H1 (cell line): Measurements from ENCODE around the gene THOC5. TPM values are rescaled to one million over a fixed set of nuclear protein-coding genes. Genes with fewer than 3 reads are reported as not detected.

Experiments used
- CTCF ChIA-PET: fragments of 300-600 bp; sonication (Branson Sonifier 250); formaldehyde crosslinking; loops from one replicate; lab custom pipeline; 2021; ENCODE audit not compliant: partially characterized antibody; lab: Charles Lee
- POLR2A ChIA-PET: fragments of 300-600 bp; sonication (Branson Sonifier 250); formaldehyde crosslinking; loops from one replicate; lab custom pipeline; 2021; ENCODE audit warnings: inconsistent platforms; ENCODE audit not compliant: partially characterized antibody; lab: Charles Lee
- DNase-seq, 2 experiments: peaks; one replicate each; pipeline versions ENCODE4 v3.0.0 to v3.0.0-alpha.2; 2010 to 2022; ENCODE audit warnings: low spot score in 2 of 2, low read depth in 1 of 2, mixed read lengths in 1 of 2
- FAIRE-seq: peaks from 2 replicates; lab custom pipeline; 2011; peaks lifted over from hg19 to GRCh38; lab: Jason Lieb, UNC
- H2AFZ ChIP-seq: 2 replicates; pipeline ENCODE4 v1.8.1; 2012; ENCODE audit warnings: low read length, inconsistent platforms
- H2AK5ac ChIP-seq: 2 replicates; pipeline ENCODE4 v1.6.1; 2013; ENCODE audit warnings: low read depth, low read length
- H2BK120ac ChIP-seq: replicated peaks from 2 replicates; pipeline ENCODE3; 2013; ENCODE audit warnings: low read depth, low read length, inconsistent platforms
- H2BK12ac ChIP-seq: 2 replicates; pipeline ENCODE4 v1.6.1; 2013; ENCODE audit warnings: low read depth, low read length
- H2BK15ac ChIP-seq: 2 replicates; pipeline ENCODE4 v1.6.1; 2013; ENCODE audit warnings: low read length
- H2BK20ac ChIP-seq: 2 replicates; pipeline ENCODE4 v1.6.1; 2013; ENCODE audit warnings: low read length
- H2BK5ac ChIP-seq: 2 replicates; pipeline ENCODE4 v1.6.1; 2013; ENCODE audit warnings: low read depth, low read length
- H3K14ac ChIP-seq: 2 replicates; pipeline ENCODE4 v1.6.1; 2013; ENCODE audit warnings: inconsistent platforms; ENCODE audit not compliant: insufficient read length
- H3K18ac ChIP-seq: 2 replicates; pipeline ENCODE4 v1.6.1; 2013; ENCODE audit warnings: low read length; ENCODE audit errors: extremely low read depth
- H3K23ac ChIP-seq: 2 replicates; pipeline ENCODE4 v1.6.1; 2013; ENCODE audit warnings: inconsistent platforms; ENCODE audit not compliant: insufficient read length
- H3K23me2 ChIP-seq: 2 replicates; pipeline ENCODE4 v1.6.1; 2013; ENCODE audit warnings: low read depth, low read length
- H3K27ac ChIP-seq: 2 replicates; pipeline ENCODE4 v1.6.1; 2011; ENCODE audit warnings: low read depth, low read length, inconsistent platforms
- H3K27me3 ChIP-seq, 4 experiments: replicated peaks in 1 of 4; 1 replicate in 1 of 4; 2 replicates in 3 of 4; pipeline versions ENCODE4 v1.6.1 to v1.8.1; 2011 to 2013; ENCODE audit warnings: low read length in 3 of 4, mild to moderate bottlenecking in 3 of 4, inconsistent platforms in 2 of 4, mixed read lengths in 2 of 4, moderate library complexity in 1 of 4; ENCODE audit not compliant: control insufficient read depth in 3 of 4, insufficient read depth in 3 of 4; ENCODE audit errors: extremely low read depth in 1 of 4
- H3K36me3 ChIP-seq, 4 experiments: 2 replicates each; pipeline versions ENCODE4 v1.6.1 to v1.8.1; 2011 to 2013; ENCODE audit warnings: mild to moderate bottlenecking in 4 of 4, low read length in 3 of 4, moderate library complexity in 2 of 4, control low read depth in 1 of 4, inconsistent platforms in 1 of 4; ENCODE audit not compliant: insufficient read depth in 4 of 4, control insufficient read depth in 2 of 4
- H3K4ac ChIP-seq: replicated peaks from 2 replicates; pipeline ENCODE3; 2013; ENCODE audit warnings: low read length, low read depth, mixed read lengths, inconsistent platforms; ENCODE audit not compliant: insufficient read length
- H3K4me1 ChIP-seq, 4 experiments: replicated peaks in 1 of 4; 1 replicate in 1 of 4; 2 replicates in 3 of 4; pipeline versions ENCODE4 v1.6.1 to v1.8.1; 2011 to 2013; ENCODE audit warnings: low read length in 3 of 4, inconsistent platforms in 2 of 4, mixed read lengths in 1 of 4; ENCODE audit not compliant: insufficient read depth in 4 of 4, control insufficient read depth in 3 of 4
- H3K4me2 ChIP-seq, 2 experiments: 2 replicates each; pipeline versions ENCODE4 v1.6.1 to v1.8.1; 2011 to 2013; ENCODE audit warnings: low read depth in 2 of 2, low read length in 2 of 2, control low read depth in 1 of 2, inconsistent platforms in 1 of 2, mild to moderate bottlenecking in 1 of 2; ENCODE audit not compliant: insufficient read depth in 1 of 2
- H3K4me3 ChIP-seq, 4 experiments: fragments of 200-600, 300-600 bp in 1 of 4; sonication (generic), shearing (Covaris generic), sonication (Bioruptor Twin) in 1 of 4; 2 replicates each; pipeline versions ENCODE4 v1.5.1 to v1.8.1; 2011 to 2016; ENCODE audit warnings: low read length in 4 of 4, low read depth in 3 of 4, control low read depth in 2 of 4, inconsistent platforms in 2 of 4, mild to moderate bottlenecking in 2 of 4, mixed read lengths in 1 of 4, moderate library complexity in 1 of 4; ENCODE audit not compliant: insufficient read depth in 2 of 4; ENCODE audit errors: extremely low read depth in 1 of 4
- H3K56ac ChIP-seq: replicated peaks from 2 replicates; pipeline ENCODE3; 2013; ENCODE audit warnings: low read depth, mild to moderate bottlenecking, mixed read lengths, low read length, inconsistent platforms; ENCODE audit not compliant: insufficient read length
- H3K79me1 ChIP-seq: 2 replicates; pipeline ENCODE4 v1.6.1; 2013; ENCODE audit warnings: low read depth, low read length, control low read depth
- H3K79me2 ChIP-seq, 2 experiments: 2 replicates each; pipeline versions ENCODE4 v1.6.1 to v1.8.1; 2012 to 2013; ENCODE audit warnings: low read length in 2 of 2, mild to moderate bottlenecking in 2 of 2, inconsistent platforms in 1 of 2; ENCODE audit not compliant: insufficient read depth in 2 of 2, control insufficient read depth in 1 of 2
- H3K9ac ChIP-seq, 4 experiments: replicated peaks in 1 of 4; 1 replicate in 1 of 4; 2 replicates in 3 of 4; pipeline versions ENCODE4 v1.6.1 to v1.8.1; 2011 to 2013; ENCODE audit warnings: low read depth in 3 of 4, low read length in 3 of 4, control low read depth in 2 of 4, mild to moderate bottlenecking in 2 of 4, moderate library complexity in 2 of 4, inconsistent platforms in 1 of 4; ENCODE audit errors: extremely low read depth in 1 of 4
- H3K9me3 ChIP-seq, 2 experiments: 2 replicates each; pipeline versions ENCODE4 v1.6.1 to v1.8.1; 2012 to 2013; ENCODE audit warnings: mild to moderate bottlenecking in 2 of 2, moderate library complexity in 2 of 2, control low read depth in 1 of 2, inconsistent platforms in 1 of 2, low read depth in 1 of 2, low read length in 1 of 2, mixed read lengths in 1 of 2; ENCODE audit not compliant: insufficient read depth in 2 of 2
- H4K20me1 ChIP-seq, 2 experiments: replicated peaks in 1 of 2; 2 replicates each; pipeline versions ENCODE3 to v1.8.1; 2011 to 2013; ENCODE audit warnings: inconsistent platforms in 2 of 2, low read length in 2 of 2, mild to moderate bottlenecking in 1 of 2; ENCODE audit not compliant: insufficient read depth in 2 of 2, control insufficient read depth in 1 of 2
- H4K5ac ChIP-seq: 2 replicates; pipeline ENCODE4 v1.6.1; 2013; ENCODE audit warnings: low read length, low read depth, mixed read lengths, inconsistent platforms; ENCODE audit not compliant: insufficient read length
- H4K8ac ChIP-seq: 2 replicates; pipeline ENCODE4 v1.8.0; 2013; ENCODE audit warnings: mild to moderate bottlenecking, moderate library complexity, low read length, inconsistent platforms; ENCODE audit not compliant: insufficient read depth; ENCODE audit errors: extremely low read depth
- H4K91ac ChIP-seq: replicated peaks from 2 replicates; pipeline ENCODE3; 2013; ENCODE audit warnings: low read length, mixed read lengths, inconsistent platforms; ENCODE audit not compliant: insufficient read length
- BRCA1 ChIP-seq: IDR thresholded peaks from 2 replicates; pipeline ENCODE4 v1.6.1; 2012; ENCODE audit warnings: low read depth, low read length, improper control_type of control experiment
- EP300 ChIP-seq, 2 experiments: IDR thresholded peaks; 1 replicate in 1 of 2; 2 replicates in 1 of 2; pipeline ENCODE4 v1.6.1; 2011 to 2012; ENCODE audit warnings: low read depth in 2 of 2, low read length in 2 of 2, mild to moderate bottlenecking in 2 of 2, borderline replicate concordance in 1 of 2, inconsistent platforms in 1 of 2, moderate library complexity in 1 of 2
- HDAC6 ChIP-seq: IDR thresholded peaks from one replicate; pipeline ENCODE4 v1.7.1; 2012; ENCODE audit warnings: low read depth, mild to moderate bottlenecking, inconsistent platforms, low read length, moderate library complexity
- JUN ChIP-seq: IDR thresholded peaks from 2 replicates; pipeline ENCODE4 v1.6.1; 2011; ENCODE audit warnings: low read depth, mild to moderate bottlenecking, improper control_type of control experiment, low read length
- RNF2 ChIP-seq: fragments of 200-900, 300-1000 bp; sonication (generic); IDR thresholded peaks from 2 replicates; pipeline ENCODE4 v1.7.1; 2016; ENCODE audit warnings: borderline replicate concordance, low read depth, mild to moderate bottlenecking, antibody characterized with exemption, low read length; ENCODE audit not compliant: poor library complexity, severe bottlenecking; ENCODE audit errors: missing control alignments
- TCF12 ChIP-seq: IDR thresholded peaks from 2 replicates; pipeline ENCODE4 v1.6.1; 2011; ENCODE audit warnings: low read depth, mild to moderate bottlenecking, low read length
- ZNF274 ChIP-seq: IDR thresholded peaks from 2 replicates; pipeline ENCODE4 v1.7.0; 2012; ENCODE audit warnings: low read length, borderline replicate concordance; ENCODE audit errors: extremely low read depth
- WGBS, 2 experiments: shearing (Covaris generic) in 1 of 2; methylation state at CpG; one replicate each; pipeline versions ENCODE4 v1.1.6 to v1.1.7; 2013 to 2015; ENCODE audit warnings: low lambda C conversion rate in 2 of 2, mixed read lengths in 2 of 2, inconsistent platforms in 1 of 2, low coverage in 1 of 2, missing lambda C conversion rate in 1 of 2; ENCODE audit not compliant: insufficient replicate concordance in 2 of 2, insufficient coverage in 1 of 2, insufficient read length in 1 of 2; ENCODE audit errors: extremely low coverage in 1 of 2, missing lambda C conversion rate in 1 of 2; 5-methylcytosine and 5-hydroxymethylcytosine counted together
- polyA plus RNA-seq, 7 experiments: library from polyadenylated mRNA; depleted of rRNA in 3 of 7; stranded (reverse) in 5 of 7; unstranded in 2 of 7; fragments of >200 nt in 5 of 7; fragments of 200-250 nt in 2 of 7; gene quantifications; 1 replicate in 5 of 7; 2 replicates in 1 of 7; 4 replicates in 1 of 7; pipeline versions ENCODE4 v1.2.1 to v1.2.3, GENCODE V29; 2011 to 2013; ENCODE audit warnings: missing spikeins in 2 of 7, mixed read lengths in 2 of 7
- total RNA-seq: library from RNA; stranded (reverse); fragmentation: NEBNext Ultra II Directional; extraction: Animal tissue kit (Norgen Biotek cat#: 25700); gene quantifications from 2 replicates; pipeline ENCODE4 v1.2.1, GENCODE V29; 2021
- TF ChIP-seq, protein P1 (sequence below): IDR thresholded peaks from 2 replicates; pipeline ENCODE4 v1.6.1; 2011; ENCODE audit warnings: low read length, improper control_type of control experiment

The THOC5 gene
- total and polyA plus RNA-seq, 2 of the 8 experiments (the other 6 are each of a cell fraction or from before 2014, with no cell fraction given) = 27.7 to 65.7 TPM

- peak overlapping the region; percentile 87 to 92 for H3K4me2 ChIP-seq
- TF ChIP-seq, protein P1, sequence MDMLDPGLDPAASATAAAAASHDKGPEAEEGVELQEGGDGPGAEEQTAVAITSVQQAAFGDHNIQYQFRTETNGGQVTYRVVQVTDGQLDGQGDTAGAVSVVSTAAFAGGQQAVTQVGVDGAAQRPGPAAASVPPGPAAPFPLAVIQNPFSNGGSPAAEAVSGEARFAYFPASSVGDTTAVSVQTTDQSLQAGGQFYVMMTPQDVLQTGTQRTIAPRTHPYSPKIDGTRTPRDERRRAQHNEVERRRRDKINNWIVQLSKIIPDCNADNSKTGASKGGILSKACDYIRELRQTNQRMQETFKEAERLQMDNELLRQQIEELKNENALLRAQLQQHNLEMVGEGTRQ = no peak
- no peak for TF ChIP-seq JUN
- peak in 1 of 2 experiments; percentile 85; a peak in 2 of 3 replicates for TF ChIP-seq EP300 (IDR thresholded peaks at IDR 0.05; ENCODE audit: borderline replicate concordance in 1 of 2, low read depth in 2 of 2, low read length in 2 of 2)
- TF ChIP-seq BRCA1 = peak; percentile 26; the same call in 1 of the 2 replicates
- no peak for TF ChIP-seq HDAC6
- no peak for TF ChIP-seq RNF2
- TF ChIP-seq ZNF274 = no peak
- TF ChIP-seq TCF12 = no peak
These were observed 83.2 kb downstream of the THOC5 start for GRCh38 chr22:29470159-29470855.

More at GRCh38 chr22:29470159-29470855, 83.2 kb downstream of the THOC5 start:
- peaks cover 7% of the 10 kb centered on the region; the same call in 1 of the 2 replicates for H3K23me2 ChIP-seq
- no peak overlapping the region for H2AK5ac ChIP-seq
- H3K4ac ChIP-seq = no peak overlapping the region
- no peak overlapping the region for H3K14ac ChIP-seq
- H2BK120ac ChIP-seq = no peak overlapping the region
- peak; percentile 81 to 99 for DNase-seq
- H3K27ac ChIP-seq = no peak overlapping the region
- FAIRE-seq = peak; percentile 7
- no peak overlapping the region; the same call in 1 of the 2 replicates for H2BK5ac ChIP-seq
- H3K4me1 ChIP-seq = peaks cover 0 to 6% (median 3%) of the 10 kb centered on the region in 4 experiments; a peak in 3 of 7 replicates
- no peak overlapping the region; the same call in 1 of the 2 replicates for H4K8ac ChIP-seq
- H3K79me1 ChIP-seq = no peaks in the 10 kb centered on the region
- no peak overlapping the region for H2BK15ac ChIP-seq
- no peak overlapping the region for H3K56ac ChIP-seq
- H3K36me3 ChIP-seq = no peaks in the 10 kb centered on the region
- POLR2A ChIA-PET = interaction anchor here (1.3 to 6.0 kb wide), 5 partner anchors 9 to 204 kb away, joined by 3 to 36 read pairs (median 4); partner anchors contain the start of gene NEFH
- CTCF ChIA-PET = interaction anchor here (0.6 to 5.4 kb wide), 21 partner anchors 9 to 436 kb away, joined by 3 to 42 read pairs (median 4); partner anchors contain the start of gene NEFH
- H3K23ac ChIP-seq = no peak overlapping the region
- peak overlapping the region; percentile 38 for H4K5ac ChIP-seq
- no peak overlapping the region for H2BK12ac ChIP-seq
- H3K18ac ChIP-seq = no peak overlapping the region; the same call in 1 of the 2 replicates
- no peaks in the 10 kb centered on the region for H4K20me1 ChIP-seq
- H3K9ac ChIP-seq = peak overlapping the region in 2 of 4 experiments; percentile 21 to 33; a peak in 1 of 7 replicates
- peaks cover 0 to 4% (median 2%) of the 10 kb centered on the region in 4 experiments; a peak in 3 of 7 replicates for H3K27me3 ChIP-seq
- H3K79me2 ChIP-seq = no peaks in the 10 kb centered on the region
- peak overlapping the region; percentile 92 for H2AFZ ChIP-seq
- peak overlapping the region; percentile 38 to 69 (median 50) for H3K4me3 ChIP-seq
- H2BK20ac ChIP-seq = no peak overlapping the region
- 12% methylated on average over 52 of the region's 54 CpGs; no CpG with 5 or more reads in 1 of the 2 experiments for WGBS, 2 experiments
- peak overlapping the region; percentile 30 for H4K91ac ChIP-seq
- no peaks in the 10 kb centered on the region for H3K9me3 ChIP-seq
